PC-9 (cell line): Measurements from ENCODE around the gene L3MBTL3.

Source experiments
- CTCF ChIP-seq: fragments of 200-600 bp; sonication (generic); conservative IDR thresholded peaks from 2 replicates; pipeline ENCODE4 v1.6.1; 2017; ENCODE audit warnings: mixed run types, antibody characterized with exemption, mild to moderate bottlenecking, moderate library complexity
- EZH2 ChIP-seq: fragments of 200-600 bp; sonication (generic); IDR thresholded peaks from 2 replicates; pipeline ENCODE4 v1.8.0; 2017; ENCODE audit warnings: antibody characterized with exemption, low read depth

GRCh38 chr6:130033949-130034348 is 15.6 kb downstream of the L3MBTL3 start:
- TF ChIP-seq CTCF (no peak), EZH2 (no peak)
